Neural cell (in vitro differentiated cells): ENCODE results near the gene ARHGAP6. TPM values are rescaled to one million over a fixed set of nuclear protein-coding genes. Genes with fewer than 3 reads are reported as not detected.

Source experiments
- H2AFZ ChIP-seq: fragments of 200-600, 300-800 bp; sonication (generic), shearing (Covaris generic); 2 replicates; pipeline ENCODE4 v1.6.0; 2014; ENCODE audit warnings: low read depth, mild to moderate bottlenecking, antibody characterized with exemption, low read length, moderate library complexity
- H3F3A ChIP-seq: fragments of 200-600 bp; shearing (Covaris generic); 2 replicates; pipeline ENCODE4 v1.6.1; 2016; ENCODE audit warnings: mild to moderate bottlenecking, moderate library complexity, mixed read lengths, antibody characterized with exemption, low read length; ENCODE audit not compliant: insufficient read depth, poor library complexity, severe bottlenecking
- H3K27ac ChIP-seq: fragments of 200-600, 300-800 bp; sonication (generic), shearing (Covaris generic); 2 replicates; pipeline ENCODE4 v1.5.1; 2014; ENCODE audit warnings: mild to moderate bottlenecking, low read length, moderate library complexity
- H3K27me3 ChIP-seq: fragments of 300-800, 200-600 bp; sonication (generic), shearing (Covaris generic); 2 replicates; pipeline ENCODE4 v1.6.0; 2014; ENCODE audit warnings: mild to moderate bottlenecking, low read depth, low read length, moderate library complexity; ENCODE audit not compliant: insufficient read depth
- H3K36me3 ChIP-seq: fragments of 300-800, 200-600 bp; sonication (generic), shearing (Covaris generic); 2 replicates; pipeline ENCODE4 v1.5.1; 2014; ENCODE audit warnings: mild to moderate bottlenecking, antibody characterized with exemption, low read length, moderate library complexity; ENCODE audit not compliant: insufficient read depth
- H3K4me2 ChIP-seq: fragments of 300-800, 200-600 bp; sonication (generic), shearing (Covaris generic); 2 replicates; pipeline ENCODE4 v1.6.0; 2014; ENCODE audit warnings: mild to moderate bottlenecking, low read length
- H3K4me3 ChIP-seq: fragments of 300-800, 200-600 bp; sonication (generic), shearing (Covaris generic); 2 replicates; pipeline ENCODE4 v1.5.1; 2014; ENCODE audit warnings: mild to moderate bottlenecking, low read length, moderate library complexity
- H3K79me2 ChIP-seq: fragments of 200-600 bp; shearing (Covaris generic); replicated peaks from 2 replicates; pipeline ENCODE4 v1.6.0; 2014; ENCODE audit warnings: mild to moderate bottlenecking, low read length, moderate library complexity; ENCODE audit not compliant: insufficient read depth
- H3K9ac ChIP-seq: fragments of 300-800, 200-600 bp; sonication (generic), shearing (Covaris generic); 2 replicates; pipeline ENCODE4 v1.6.1; 2016; ENCODE audit warnings: mild to moderate bottlenecking, low read length, mixed read lengths
- H3K9me2 ChIP-seq: fragments of 200-600 bp; shearing (Covaris generic); 2 replicates; pipeline ENCODE4 v1.6.1; 2016; ENCODE audit warnings: mild to moderate bottlenecking, low read length, mixed read lengths; ENCODE audit not compliant: insufficient read depth
- H3K9me3 ChIP-seq: fragments of 200-600, 300-800 bp; sonication (generic), shearing (Covaris generic); 2 replicates; pipeline ENCODE4 v1.6.1; 2016; ENCODE audit warnings: mild to moderate bottlenecking, mixed run types, low read length, moderate library complexity, mixed read lengths
- H4K20me1 ChIP-seq: fragments of 200-600 bp; shearing (Covaris generic); 2 replicates; pipeline ENCODE4 v1.6.1; 2016; ENCODE audit warnings: mild to moderate bottlenecking, mixed run types; ENCODE audit not compliant: insufficient read depth
- EP300 ChIP-seq: fragments of 450-650 bp; conservative IDR thresholded peaks from 2 replicates; pipeline ENCODE4 v1.6.1; 2014; ENCODE audit warnings: antibody characterized with exemption, mild to moderate bottlenecking, moderate library complexity; ENCODE audit not compliant: poor library complexity, severe bottlenecking
- EZH2 ChIP-seq: fragments of 200-600, 300-800 bp; shearing (Covaris generic), sonication (generic); IDR thresholded peaks from 2 replicates; pipeline ENCODE4 v1.6.1; 2014; ENCODE audit warnings: antibody characterized with exemption, low read length, borderline replicate concordance, mild to moderate bottlenecking; ENCODE audit not compliant: insufficient read depth, poor library complexity, severe bottlenecking
- MXI1 ChIP-seq: fragments of 450-650 bp; conservative IDR thresholded peaks from 2 replicates; pipeline ENCODE4 v1.6.1; 2014; ENCODE audit warnings: antibody characterized with exemption, mild to moderate bottlenecking; ENCODE audit not compliant: poor library complexity, severe bottlenecking
- POLR2AphosphoS5 ChIP-seq: IDR thresholded peaks from 2 replicates; pipeline ENCODE4 v1.6.1; 2012
- RAD21 ChIP-seq: fragments of 450-650 bp; conservative IDR thresholded peaks from 2 replicates; pipeline ENCODE4 v1.6.1; 2014; ENCODE audit warnings: antibody characterized with exemption, mild to moderate bottlenecking, moderate library complexity
- SMC3 ChIP-seq: fragments of 450-650 bp; conservative IDR thresholded peaks from 2 replicates; pipeline ENCODE4 v1.6.1; 2014; ENCODE audit warnings: antibody characterized with exemption, mild to moderate bottlenecking, moderate library complexity; ENCODE audit not compliant: poor library complexity
- TAF1 ChIP-seq: IDR thresholded peaks from 2 replicates; pipeline ENCODE4 v1.6.1; 2012; ENCODE audit warnings: low read depth
- polyA plus RNA-seq: library from polyadenylated mRNA; depleted of rRNA; stranded (reverse); fragments of >200 nt; gene quantifications from 2 replicates; pipeline ENCODE4 v1.2.3, GENCODE V29; 2014
- TF ChIP-seq, protein P1 (sequence below): IDR thresholded peaks from 2 replicates; pipeline ENCODE4 v1.6.1; 2012; ENCODE audit warnings: borderline replicate concordance
- TF ChIP-seq, protein P2 (sequence below): fragments of 450-650 bp; IDR thresholded peaks from 2 replicates; pipeline ENCODE4 v1.5.1; 2014; ENCODE audit warnings: antibody characterized with exemption, mild to moderate bottlenecking, moderate library complexity; ENCODE audit not compliant: poor library complexity, severe bottlenecking

The ARHGAP6 gene
- polyA plus RNA-seq, 1 donor from 2014 or later: 0.40 TPM

GRCh38 chrX:11349661-11350337 lies 315.9 kb downstream of the ARHGAP6 start:
- Histone ChIP-seq H3K9me2 (no peaks in the 10 kb centered on the region), H3K79me2 (no peaks in the 10 kb centered on the region), H3F3A (no peaks in the 10 kb centered on the region), H4K20me1 (no peaks in the 10 kb centered on the region), H3K9ac (no peak overlapping the region), H3K36me3 (no peaks in the 10 kb centered on the region), H3K9me3 (no peaks in the 10 kb centered on the region), H3K27me3 (no peaks in the 10 kb centered on the region), H3K4me3 (no peak overlapping the region), H3K4me2 (no peak overlapping the region), H2AFZ (no peak overlapping the region), H3K27ac (no peak overlapping the region)
- TF ChIP-seq, protein P1, sequence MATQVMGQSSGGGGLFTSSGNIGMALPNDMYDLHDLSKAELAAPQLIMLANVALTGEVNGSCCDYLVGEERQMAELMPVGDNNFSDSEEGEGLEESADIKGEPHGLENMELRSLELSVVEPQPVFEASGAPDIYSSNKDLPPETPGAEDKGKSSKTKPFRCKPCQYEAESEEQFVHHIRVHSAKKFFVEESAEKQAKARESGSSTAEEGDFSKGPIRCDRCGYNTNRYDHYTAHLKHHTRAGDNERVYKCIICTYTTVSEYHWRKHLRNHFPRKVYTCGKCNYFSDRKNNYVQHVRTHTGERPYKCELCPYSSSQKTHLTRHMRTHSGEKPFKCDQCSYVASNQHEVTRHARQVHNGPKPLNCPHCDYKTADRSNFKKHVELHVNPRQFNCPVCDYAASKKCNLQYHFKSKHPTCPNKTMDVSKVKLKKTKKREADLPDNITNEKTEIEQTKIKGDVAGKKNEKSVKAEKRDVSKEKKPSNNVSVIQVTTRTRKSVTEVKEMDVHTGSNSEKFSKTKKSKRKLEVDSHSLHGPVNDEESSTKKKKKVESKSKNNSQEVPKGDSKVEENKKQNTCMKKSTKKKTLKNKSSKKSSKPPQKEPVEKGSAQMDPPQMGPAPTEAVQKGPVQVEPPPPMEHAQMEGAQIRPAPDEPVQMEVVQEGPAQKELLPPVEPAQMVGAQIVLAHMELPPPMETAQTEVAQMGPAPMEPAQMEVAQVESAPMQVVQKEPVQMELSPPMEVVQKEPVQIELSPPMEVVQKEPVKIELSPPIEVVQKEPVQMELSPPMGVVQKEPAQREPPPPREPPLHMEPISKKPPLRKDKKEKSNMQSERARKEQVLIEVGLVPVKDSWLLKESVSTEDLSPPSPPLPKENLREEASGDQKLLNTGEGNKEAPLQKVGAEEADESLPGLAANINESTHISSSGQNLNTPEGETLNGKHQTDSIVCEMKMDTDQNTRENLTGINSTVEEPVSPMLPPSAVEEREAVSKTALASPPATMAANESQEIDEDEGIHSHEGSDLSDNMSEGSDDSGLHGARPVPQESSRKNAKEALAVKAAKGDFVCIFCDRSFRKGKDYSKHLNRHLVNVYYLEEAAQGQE: no peak
- no peak for TF ChIP-seq RAD21
- no peak for TF ChIP-seq MXI1
- no peak for TF ChIP-seq EZH2
- TF ChIP-seq TAF1: no peak
- TF ChIP-seq, protein P2, sequence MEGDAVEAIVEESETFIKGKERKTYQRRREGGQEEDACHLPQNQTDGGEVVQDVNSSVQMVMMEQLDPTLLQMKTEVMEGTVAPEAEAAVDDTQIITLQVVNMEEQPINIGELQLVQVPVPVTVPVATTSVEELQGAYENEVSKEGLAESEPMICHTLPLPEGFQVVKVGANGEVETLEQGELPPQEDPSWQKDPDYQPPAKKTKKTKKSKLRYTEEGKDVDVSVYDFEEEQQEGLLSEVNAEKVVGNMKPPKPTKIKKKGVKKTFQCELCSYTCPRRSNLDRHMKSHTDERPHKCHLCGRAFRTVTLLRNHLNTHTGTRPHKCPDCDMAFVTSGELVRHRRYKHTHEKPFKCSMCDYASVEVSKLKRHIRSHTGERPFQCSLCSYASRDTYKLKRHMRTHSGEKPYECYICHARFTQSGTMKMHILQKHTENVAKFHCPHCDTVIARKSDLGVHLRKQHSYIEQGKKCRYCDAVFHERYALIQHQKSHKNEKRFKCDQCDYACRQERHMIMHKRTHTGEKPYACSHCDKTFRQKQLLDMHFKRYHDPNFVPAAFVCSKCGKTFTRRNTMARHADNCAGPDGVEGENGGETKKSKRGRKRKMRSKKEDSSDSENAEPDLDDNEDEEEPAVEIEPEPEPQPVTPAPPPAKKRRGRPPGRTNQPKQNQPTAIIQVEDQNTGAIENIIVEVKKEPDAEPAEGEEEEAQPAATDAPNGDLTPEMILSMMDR: no peak
- no peak for TF ChIP-seq EP300
- no peak for TF ChIP-seq SMC3
- TF ChIP-seq POLR2AphosphoS5: no peak

- Histone ChIP-seq H3K27ac (no peak overlapping the region), H2AFZ (no peak overlapping the region), H3K27me3 (no peaks in the 10 kb centered on the region), H3F3A (no peaks in the 10 kb centered on the region), H3K4me3 (no peak overlapping the region), H3K9me3 (no peaks in the 10 kb centered on the region), H3K79me2 (no peaks in the 10 kb centered on the region), H3K9me2 (no peaks in the 10 kb centered on the region), H3K9ac (no peak overlapping the region), H3K36me3 (no peaks in the 10 kb centered on the region), H3K4me2 (no peak overlapping the region), H4K20me1 (no peaks in the 10 kb centered on the region)
- TF ChIP-seq POLR2AphosphoS5 (no peak), EP300 (no peak), RAD21 (no peak), TAF1 (no peak), MXI1 (no peak), SMC3 (no peak), EZH2 (no peak)
- TF ChIP-seq, protein P1: no peak
- TF ChIP-seq, protein P2: no peak
Measured at GRCh38 chrX:11349020-11349419, 316.7 kb downstream of the ARHGAP6 start.
